Keratinocyte (primary cell): ENCODE data around the gene OOEP.

Experiments
- EZH2 ChIP-seq: IDR thresholded peaks from one replicate; pipeline ENCODE4 v1.6.1; 2012; ENCODE audit warnings: inconsistent platforms, mild to moderate bottlenecking, low read length, moderate library complexity
- TF ChIP-seq, protein P1 (sequence below), 3 experiments: IDR thresholded peaks in 1 of 3; conservative IDR thresholded peaks in 1 of 3; optimal IDR thresholded peaks in 1 of 3; 2 replicates in 2 of 3; 3 replicates in 1 of 3; pipeline versions ENCODE3 to v1.5.1; 2011; ENCODE audit warnings: low read length in 3 of 3, mild to moderate bottlenecking in 3 of 3, moderate library complexity in 2 of 3, control low read depth in 1 of 3, inconsistent platforms in 1 of 3; ENCODE audit not compliant: insufficient read depth in 2 of 3; ENCODE audit errors: extremely low read depth in 1 of 3

DNA sequence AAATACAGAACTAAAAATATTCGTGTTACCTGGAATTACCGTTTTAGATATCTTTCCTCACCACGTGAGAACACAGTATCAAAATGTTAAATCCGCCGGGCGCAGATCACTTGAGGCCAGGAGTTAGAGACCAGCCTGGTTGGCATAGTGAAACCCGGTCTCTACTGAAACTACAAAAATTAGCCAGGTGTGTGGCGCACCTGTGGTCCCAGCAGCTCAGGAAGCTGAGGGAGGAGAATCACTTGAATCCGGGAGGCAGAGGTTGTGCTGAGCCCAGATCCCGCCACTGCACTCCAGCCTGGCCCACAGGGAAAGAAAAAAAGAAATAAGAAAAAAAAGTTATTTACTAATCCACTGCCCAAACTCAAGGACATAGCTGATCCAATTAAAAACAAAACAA is 20.2 kb upstream of the OOEP start:
- TF ChIP-seq, protein P1, sequence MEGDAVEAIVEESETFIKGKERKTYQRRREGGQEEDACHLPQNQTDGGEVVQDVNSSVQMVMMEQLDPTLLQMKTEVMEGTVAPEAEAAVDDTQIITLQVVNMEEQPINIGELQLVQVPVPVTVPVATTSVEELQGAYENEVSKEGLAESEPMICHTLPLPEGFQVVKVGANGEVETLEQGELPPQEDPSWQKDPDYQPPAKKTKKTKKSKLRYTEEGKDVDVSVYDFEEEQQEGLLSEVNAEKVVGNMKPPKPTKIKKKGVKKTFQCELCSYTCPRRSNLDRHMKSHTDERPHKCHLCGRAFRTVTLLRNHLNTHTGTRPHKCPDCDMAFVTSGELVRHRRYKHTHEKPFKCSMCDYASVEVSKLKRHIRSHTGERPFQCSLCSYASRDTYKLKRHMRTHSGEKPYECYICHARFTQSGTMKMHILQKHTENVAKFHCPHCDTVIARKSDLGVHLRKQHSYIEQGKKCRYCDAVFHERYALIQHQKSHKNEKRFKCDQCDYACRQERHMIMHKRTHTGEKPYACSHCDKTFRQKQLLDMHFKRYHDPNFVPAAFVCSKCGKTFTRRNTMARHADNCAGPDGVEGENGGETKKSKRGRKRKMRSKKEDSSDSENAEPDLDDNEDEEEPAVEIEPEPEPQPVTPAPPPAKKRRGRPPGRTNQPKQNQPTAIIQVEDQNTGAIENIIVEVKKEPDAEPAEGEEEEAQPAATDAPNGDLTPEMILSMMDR (optimal IDR thresholded peaks at IDR 0.05 in 1 of 3, IDR thresholded peaks at IDR 0.05 in 1 of 3, conservative IDR thresholded peaks at IDR 0.05 in 1 of 3; ENCODE audit: extremely low read depth in 1 of 3, insufficient read depth in 2 of 3, low read length in 3 of 3), result no peak
- no peak for TF ChIP-seq EZH2
